OCI-LY3 (cell line): ENCODE results near the gene NHLH1.

ENCODE experiments used
- EZH2phosphoT487 ChIP-seq: fragments of 200-600 bp; shearing (Covaris generic); IDR thresholded peaks from 2 replicates; pipeline ENCODE4 v1.6.1; 2018; ENCODE audit warnings: antibody characterized with exemption, mixed run types, low read depth
- TF ChIP-seq, protein P1 (sequence below): fragments of 200-600, 300-600 bp; sonication (generic); IDR thresholded peaks from 2 replicates; pipeline ENCODE4 v1.5.1; 2014; ENCODE audit warnings: antibody characterized with exemption, low read length, low read depth

DNA sequence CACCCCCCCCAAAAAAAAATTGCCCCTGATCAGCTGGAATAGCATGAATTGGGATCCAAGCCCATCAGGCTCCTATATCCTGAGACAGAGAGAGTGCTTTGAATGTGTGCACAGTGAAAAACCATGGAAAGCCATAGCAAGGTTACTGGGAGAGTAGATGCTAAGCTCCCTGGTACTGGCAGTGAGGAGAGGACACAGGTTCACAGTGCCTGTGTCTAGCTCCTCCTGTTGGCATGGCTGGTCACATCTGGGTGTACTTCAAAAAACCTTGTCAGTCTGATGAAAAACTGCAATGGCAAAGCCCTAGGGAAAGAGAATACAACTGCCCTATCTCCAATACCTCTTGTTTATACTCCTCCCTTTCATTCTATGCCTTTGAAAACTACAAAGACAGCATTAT lies 36.8 kb upstream of the NHLH1 start:
- TF ChIP-seq, protein P1, sequence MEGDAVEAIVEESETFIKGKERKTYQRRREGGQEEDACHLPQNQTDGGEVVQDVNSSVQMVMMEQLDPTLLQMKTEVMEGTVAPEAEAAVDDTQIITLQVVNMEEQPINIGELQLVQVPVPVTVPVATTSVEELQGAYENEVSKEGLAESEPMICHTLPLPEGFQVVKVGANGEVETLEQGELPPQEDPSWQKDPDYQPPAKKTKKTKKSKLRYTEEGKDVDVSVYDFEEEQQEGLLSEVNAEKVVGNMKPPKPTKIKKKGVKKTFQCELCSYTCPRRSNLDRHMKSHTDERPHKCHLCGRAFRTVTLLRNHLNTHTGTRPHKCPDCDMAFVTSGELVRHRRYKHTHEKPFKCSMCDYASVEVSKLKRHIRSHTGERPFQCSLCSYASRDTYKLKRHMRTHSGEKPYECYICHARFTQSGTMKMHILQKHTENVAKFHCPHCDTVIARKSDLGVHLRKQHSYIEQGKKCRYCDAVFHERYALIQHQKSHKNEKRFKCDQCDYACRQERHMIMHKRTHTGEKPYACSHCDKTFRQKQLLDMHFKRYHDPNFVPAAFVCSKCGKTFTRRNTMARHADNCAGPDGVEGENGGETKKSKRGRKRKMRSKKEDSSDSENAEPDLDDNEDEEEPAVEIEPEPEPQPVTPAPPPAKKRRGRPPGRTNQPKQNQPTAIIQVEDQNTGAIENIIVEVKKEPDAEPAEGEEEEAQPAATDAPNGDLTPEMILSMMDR = no peak
- TF ChIP-seq EZH2phosphoT487 = no peak
